ENCODE results near the gene KIF1B.
"Not testable (repeated sequence)": the region's sequence is repeated elsewhere in the genome, so short reads cannot be mapped to it uniquely, and the experiment has no call there.

The KIF1B gene

GRCh38 chr1:10237157-10237539 is 26.8 kb downstream of the KIF1B start:
- DNase-seq (ENCODE audit: low spot score), result no peak

GRCh38 chr1:10242135-10242534 is 31.8 kb downstream of the KIF1B start:
- DNase-seq (ENCODE audit: low spot score), result no peak

GRCh38 chr1:10242811-10243210 is 32.4 kb downstream of the KIF1B start:
- no peak for DNase-seq (ENCODE audit: low spot score)

DNA sequence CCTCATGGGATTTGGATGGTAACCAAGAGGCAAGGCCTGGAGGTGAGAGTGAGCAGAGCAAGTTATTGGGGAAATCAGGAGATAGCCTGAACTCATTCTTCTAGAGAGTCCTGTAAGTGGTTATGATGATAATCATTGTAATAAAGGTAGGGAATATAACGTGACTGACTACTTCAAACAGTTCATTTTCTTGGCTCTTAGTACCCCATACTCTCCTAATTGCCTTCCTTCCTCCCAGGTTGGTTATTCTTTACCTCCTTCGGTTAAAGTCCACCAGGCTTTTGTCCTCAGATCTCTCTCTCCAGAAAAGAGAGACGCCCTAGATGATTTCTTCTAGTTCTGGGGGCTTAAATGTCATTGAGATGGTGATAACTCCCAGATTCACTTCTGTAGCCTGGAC is 35.3 kb downstream of the KIF1B start:
- no peak for DNase-seq (ENCODE audit: low spot score)

GRCh38 chr1:10249808-10250457 is 39.6 kb downstream of the KIF1B start:
- no peak for DNase-seq (ENCODE audit: low spot score)

DNA sequence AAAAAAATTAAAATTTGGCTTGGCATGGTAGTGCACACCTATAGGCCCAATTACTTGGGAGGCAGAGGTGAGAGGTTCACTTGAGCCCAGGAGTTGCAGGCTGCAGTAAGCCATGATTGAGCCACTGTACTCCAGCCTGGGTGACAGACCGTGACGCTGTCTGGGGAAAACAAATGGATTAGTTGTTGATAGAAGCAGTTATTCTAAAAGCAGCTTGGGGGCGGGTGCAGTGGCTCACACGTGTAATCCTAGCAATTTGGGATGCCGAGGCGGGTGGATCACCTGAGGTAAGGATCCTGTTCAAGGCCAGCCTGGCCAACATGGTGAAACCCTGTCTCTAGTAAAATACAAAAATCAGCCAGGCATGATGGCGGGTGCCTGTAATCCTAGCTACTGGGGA is 40.3 kb downstream of the KIF1B start:
- no peak for DNase-seq (ENCODE audit: low spot score)

GRCh38 chr1:10251325-10252108 is 41.1 kb downstream of the KIF1B start:
- not testable (repeated sequence) for DNase-seq (ENCODE audit: low spot score)

- DNase-seq (ENCODE audit: low spot score), result no peak
Observed at GRCh38 chr1:10252508-10252907, 42.1 kb downstream of the KIF1B start.

DNA sequence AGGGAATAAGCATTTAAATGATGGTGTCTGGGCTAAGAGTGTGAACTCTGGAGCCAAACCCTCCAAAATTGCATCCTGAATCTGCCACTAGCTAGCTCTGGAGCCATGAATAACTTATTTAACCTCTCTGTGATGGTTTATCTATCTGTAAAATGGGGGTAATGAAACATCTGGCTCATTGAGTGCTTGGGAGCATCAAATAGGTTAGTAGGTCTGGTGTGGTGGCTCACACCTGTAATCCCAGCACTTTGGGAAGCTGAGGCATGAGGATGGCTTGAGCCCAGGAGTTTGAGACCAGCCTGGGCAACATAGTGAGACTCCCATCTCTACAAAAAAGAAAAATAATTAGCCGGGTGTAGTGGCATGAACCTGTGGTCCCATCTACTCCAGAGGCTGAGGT is 42.8 kb downstream of the KIF1B start:
- no peak for DNase-seq (ENCODE audit: low spot score)

DNA sequence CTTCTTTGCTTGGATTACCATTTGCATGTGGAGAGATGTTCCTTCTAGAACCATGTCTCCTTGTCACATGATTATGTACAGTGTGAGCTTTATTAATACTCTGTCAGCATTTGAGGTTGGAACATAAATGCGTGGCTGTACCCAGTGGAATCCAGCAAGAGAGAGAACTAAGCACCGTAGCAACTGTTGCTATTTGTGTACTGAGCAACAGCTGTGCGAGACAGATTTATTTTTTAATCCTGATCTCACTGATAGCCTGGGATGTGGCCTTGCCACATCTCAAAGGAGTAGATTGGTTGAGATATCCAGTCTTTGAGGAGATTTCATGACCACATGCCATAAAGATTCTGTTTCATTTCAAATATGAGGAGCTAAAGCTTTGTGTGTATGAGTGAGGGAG is 43.4 kb downstream of the KIF1B start:
- no peak for DNase-seq (ENCODE audit: low spot score)

DNA sequence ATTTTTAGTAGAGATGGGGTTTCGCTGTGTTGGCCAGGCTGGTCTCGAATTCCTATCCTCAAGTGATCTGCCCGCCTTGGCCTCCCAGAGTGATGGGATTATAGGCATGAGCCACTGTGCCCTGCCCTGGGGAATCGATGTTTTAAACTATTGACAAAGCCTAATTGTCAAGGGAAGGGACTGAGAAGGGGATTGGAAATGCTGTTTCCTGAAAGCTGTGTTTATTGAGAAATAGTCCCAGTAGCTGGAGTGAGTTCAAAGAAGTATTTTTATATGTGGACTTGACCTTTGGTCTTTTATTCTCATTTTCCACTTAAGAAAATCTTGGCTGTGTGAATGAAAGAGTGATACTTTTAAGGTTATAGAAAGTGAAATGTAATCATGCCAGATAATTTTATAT is 47.5 kb downstream of the KIF1B start:
- DNase-seq (ENCODE audit: low spot score), result no peak

- not testable (repeated sequence) for DNase-seq (ENCODE audit: low spot score)
Observed at GRCh38 chr1:10259547-10259946, 49.2 kb downstream of the KIF1B start.

DNA sequence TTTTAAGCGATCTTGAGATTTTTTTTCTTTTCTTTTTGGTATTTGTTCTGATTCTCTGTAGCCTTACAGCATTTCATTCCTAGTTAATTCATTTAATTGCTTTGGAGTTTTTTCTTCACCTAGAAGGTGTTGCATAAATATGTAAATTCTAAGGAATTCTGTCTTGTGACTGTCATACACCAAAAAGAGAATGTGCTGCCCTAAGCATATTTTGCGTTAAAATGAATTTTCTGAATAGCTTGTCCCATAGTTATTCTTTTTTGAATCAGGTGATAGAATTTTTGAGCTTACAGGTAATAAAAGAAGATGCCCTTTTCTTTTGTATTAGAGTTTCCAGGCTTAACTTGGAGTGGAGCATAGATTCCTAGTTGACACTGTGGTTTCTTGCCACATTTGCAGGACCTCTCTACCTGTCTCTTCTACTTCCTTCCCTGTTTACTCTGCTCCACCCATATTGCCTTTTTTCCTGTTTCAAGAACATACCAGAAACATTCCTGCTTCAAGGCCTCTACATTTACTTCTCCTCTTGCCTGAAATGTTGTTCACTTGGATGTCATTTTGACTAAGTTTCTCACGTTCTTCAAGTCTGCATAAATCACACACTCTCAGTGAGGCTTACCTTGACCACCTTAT is 53.2 kb downstream of the KIF1B start:
- DNase-seq (ENCODE audit: low spot score), result no peak

- no peak for DNase-seq (ENCODE audit: low spot score)
Observed at GRCh38 chr1:10265027-10265426, 54.7 kb downstream of the KIF1B start.

DNA sequence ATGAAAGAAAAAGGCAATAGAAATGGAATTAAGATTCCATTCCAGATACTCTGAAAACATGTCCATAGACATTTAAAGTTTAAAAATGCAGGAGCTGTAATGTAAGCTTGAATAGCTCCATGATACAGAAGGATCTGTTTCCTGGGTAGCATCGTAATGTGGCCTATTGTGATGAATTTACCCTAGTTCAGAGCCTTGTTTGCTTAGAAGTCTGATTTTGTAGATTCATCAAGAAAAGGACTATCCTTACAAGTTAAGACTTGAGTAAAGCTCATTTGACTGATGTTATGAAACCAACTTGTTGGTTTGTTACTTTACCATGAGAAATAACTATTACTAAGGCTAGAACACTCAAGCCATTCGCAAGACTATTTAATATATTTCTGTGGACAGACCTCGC is 55.5 kb downstream of the KIF1B start:
- no peak for DNase-seq (ENCODE audit: low spot score)

DNA sequence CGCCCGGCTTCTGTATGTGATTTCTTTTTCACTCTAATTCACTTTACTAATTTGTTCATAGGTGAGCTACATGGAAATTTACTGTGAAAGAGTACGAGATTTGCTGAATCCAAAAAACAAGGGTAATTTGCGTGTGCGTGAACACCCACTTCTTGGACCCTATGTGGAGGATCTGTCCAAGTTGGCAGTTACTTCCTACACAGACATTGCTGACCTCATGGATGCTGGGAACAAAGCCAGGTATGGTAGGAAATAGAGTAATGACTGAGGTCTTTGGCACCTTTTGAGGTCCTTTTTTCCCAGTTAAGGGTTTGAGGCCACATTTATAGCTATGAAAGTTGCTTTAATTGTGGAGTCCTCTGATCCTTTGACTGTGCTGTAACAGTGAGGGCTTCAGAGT is 56.9 kb downstream of the KIF1B start:
- DNase-seq (ENCODE audit: low spot score), result no peak

DNA sequence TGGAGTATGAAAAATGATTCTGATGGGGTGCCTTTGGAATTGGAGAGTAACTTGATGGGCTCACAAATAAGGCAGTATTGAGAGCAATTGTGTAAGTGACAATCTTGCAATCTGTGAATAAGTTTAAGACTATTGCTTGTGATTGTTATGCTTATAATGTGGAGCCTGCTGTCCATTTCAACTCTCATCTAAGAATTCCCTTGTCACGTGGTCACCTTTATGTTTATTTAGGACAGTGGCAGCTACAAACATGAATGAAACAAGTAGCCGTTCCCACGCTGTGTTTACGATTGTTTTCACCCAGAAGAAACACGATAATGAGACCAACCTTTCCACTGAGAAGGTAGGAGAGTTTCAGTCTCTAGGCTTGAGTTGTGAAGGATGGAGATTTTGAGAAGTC is 57.6 kb downstream of the KIF1B start:
- DNase-seq (ENCODE audit: low spot score), result no peak

- DNase-seq (ENCODE audit: low spot score), result no peak
Observed at GRCh38 chr1:10271090-10271489, 60.7 kb downstream of the KIF1B start.

DNA sequence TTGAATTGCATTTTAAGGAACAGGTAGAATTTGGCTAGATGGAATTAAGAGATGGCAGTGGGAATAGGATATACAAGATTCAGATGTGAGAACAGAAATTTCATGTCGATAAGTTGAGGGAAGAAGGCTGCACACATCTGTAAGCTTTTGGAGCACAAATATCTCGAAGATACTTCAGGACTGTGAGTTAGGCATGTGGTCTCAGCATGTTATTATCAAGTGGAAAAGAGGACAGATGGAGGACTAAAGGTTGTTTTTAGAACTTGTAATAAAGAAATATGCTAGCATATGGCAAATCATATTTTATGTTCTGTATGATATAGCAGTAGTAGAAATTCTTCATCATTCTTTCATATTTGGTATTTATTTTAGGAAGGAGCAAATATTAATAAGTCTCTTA is 61.5 kb downstream of the KIF1B start:
- DNase-seq (ENCODE audit: low spot score), result no peak

- DNase-seq (ENCODE audit: low spot score), result no peak
Observed at GRCh38 chr1:10272274-10272673, 61.9 kb downstream of the KIF1B start.

- DNase-seq (ENCODE audit: low spot score), result no peak
Observed at GRCh38 chr1:10278880-10279279, 68.5 kb downstream of the KIF1B start.

GRCh38 chr1:10280439-10281350 is 70.3 kb downstream of the KIF1B start:
- no peak for DNase-seq (ENCODE audit: low spot score)

All from hematopoietic multipotent progenitor cell treated with erythropoietin and hydrocortisone succinate and interleukin-3 and kit ligand, for 15 days (in vitro differentiated cells).